Measurements from ENCODE around the gene RINT1. TPM values are rescaled to one million over a fixed set of nuclear protein-coding genes. Genes with fewer than 3 reads are reported as not detected.

Gene RINT1
- 10 to 100 TPM; 21.3 to 26.5 (median 22.4) TPM for total RNA-seq (2021; fragmentation: NEBNext Ultra II Directional; extraction: Animal tissue kit (Norgen Biotek cat#: 25700))
- long read RNA-seq, transcript RINT1-201 (15 exons, 2,976 nt): major isoform, 27 of 45 reads
- long read RNA-seq, partial matches to known transcripts: 6 of 45 reads
- long read RNA-seq, other reads (novel, unspliced or antisense): 12 of 45 reads

DNA sequence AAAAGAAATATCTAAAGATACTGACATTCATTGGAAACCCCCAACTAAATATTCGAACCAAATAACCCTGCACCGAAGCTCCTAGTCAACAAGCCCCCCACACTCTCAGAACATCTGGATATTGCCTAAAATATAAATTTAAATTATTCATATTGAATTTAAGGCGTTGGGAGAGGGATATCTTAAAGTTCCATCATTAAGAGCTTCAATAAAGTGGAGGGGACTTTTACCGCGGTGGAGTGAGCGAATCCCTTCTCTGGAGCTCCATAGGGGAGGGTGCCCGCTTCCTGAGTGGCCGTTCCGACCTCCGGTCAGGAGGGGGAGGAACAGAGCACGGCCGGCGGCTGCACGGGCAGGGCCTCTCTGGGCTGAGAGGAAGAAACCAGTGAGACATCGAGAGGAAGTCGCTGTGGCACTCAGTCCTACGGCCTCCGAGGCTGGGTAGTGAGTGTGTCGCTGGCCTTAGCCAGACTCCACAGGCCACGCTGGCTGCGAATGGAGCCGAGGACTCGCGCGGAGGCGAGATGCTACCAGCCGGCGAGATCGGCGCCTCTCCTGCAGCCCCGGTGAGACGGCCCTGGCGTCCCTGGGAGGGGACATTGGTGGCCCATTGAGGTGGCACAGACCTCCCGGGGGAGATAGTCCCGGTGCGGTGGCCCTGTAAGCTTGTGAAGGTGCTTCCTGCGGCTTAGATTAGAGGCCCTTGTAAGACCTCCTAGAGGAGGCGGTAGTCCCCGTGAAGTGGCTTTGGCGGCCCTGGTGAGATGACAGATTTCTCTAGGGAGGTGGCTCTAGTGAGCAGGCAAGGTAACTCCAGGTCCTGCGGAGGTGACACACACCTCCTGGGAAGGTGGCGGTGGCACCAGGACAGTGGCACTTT lies at the start of gene RINT1:
RINT1 (plus strand) TSS at position 410 of the 880 bp plus-strand sequence; CDS start at position 525, 115 bp downstream.
- Mint-ChIP-seq H3K9me3 (no peaks in the 10 kb centered on the region), H3K4me1 (ENCODE audit: low read depth) (peaks cover 19% of the 10 kb centered on the region), H3K27me3 (ENCODE audit: insufficient read depth) (no peaks in the 10 kb centered on the region; the same call in 1 of the 2 replicates), H3K4me3 (peak within 1 kb of the TSS; percentile 98), H3K27ac (peak within 1 kb of the TSS; percentile 74), H3K36me3 (ENCODE audit: low read depth) (peaks cover 16% of the 10 kb centered on the region)
- peak; percentile 88 for DNase-seq
- TF ChIP-seq, protein P1, sequence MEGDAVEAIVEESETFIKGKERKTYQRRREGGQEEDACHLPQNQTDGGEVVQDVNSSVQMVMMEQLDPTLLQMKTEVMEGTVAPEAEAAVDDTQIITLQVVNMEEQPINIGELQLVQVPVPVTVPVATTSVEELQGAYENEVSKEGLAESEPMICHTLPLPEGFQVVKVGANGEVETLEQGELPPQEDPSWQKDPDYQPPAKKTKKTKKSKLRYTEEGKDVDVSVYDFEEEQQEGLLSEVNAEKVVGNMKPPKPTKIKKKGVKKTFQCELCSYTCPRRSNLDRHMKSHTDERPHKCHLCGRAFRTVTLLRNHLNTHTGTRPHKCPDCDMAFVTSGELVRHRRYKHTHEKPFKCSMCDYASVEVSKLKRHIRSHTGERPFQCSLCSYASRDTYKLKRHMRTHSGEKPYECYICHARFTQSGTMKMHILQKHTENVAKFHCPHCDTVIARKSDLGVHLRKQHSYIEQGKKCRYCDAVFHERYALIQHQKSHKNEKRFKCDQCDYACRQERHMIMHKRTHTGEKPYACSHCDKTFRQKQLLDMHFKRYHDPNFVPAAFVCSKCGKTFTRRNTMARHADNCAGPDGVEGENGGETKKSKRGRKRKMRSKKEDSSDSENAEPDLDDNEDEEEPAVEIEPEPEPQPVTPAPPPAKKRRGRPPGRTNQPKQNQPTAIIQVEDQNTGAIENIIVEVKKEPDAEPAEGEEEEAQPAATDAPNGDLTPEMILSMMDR (IDR thresholded peaks at IDR 0.05): peak; percentile 73

DNA sequence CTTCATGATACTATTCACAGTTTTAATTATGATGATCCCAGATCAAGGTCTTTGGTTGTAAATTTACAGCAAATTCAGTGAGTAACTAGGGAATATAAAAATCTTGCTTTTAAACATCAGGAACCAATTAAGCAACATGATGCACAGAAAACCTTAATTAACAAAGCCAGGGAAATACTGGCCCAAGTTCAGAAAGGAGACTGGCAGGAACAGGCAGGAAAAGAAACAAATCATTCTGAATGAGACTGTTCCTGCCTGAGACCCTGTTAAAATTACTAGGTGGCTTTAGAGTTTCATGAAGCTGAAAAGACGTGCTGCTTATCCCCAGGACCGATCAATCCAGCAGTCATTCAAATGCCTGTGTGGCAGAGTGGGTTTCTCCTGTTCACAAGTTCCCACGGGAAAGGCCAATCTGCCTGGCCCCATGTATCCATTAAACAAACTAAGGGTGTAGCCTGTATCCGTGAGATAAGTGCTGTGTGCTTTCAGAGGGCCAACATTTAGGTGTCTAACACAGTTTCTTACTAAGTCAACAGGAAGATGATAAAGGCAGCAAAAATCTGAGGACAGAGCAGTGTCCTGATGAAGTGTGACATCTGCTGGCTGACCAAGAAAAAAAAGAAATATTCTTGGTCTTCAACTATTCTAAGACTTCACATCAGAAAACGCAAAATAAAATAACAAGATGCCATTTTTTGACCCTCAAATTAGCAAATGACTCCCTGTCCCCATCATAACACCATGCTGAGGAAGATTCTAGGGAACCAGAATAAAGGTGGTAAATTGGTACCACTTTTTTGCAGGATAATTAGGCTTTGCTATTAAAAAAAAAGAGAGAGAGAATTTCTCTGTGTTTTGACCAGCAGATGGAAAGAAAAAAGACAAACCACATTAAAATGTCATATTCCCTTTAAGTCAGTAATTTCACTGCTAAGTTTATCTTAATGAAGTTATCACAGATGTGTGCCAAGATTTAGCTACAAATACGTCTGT lies 44.1 kb upstream of the RINT1 start:
- TF ChIP-seq, protein P1 (IDR thresholded peaks at IDR 0.05): peak; percentile 80
- no peaks in the 10 kb centered on the region for H3K9me3 Mint-ChIP-seq
- H3K27ac Mint-ChIP-seq: peak overlapping the region; percentile 99
- peaks cover 40% of the 10 kb centered on the region for H3K4me1 Mint-ChIP-seq (ENCODE audit: low read depth)
- H3K27me3 Mint-ChIP-seq (ENCODE audit: insufficient read depth): no peaks in the 10 kb centered on the region
- peak; percentile 83 for DNase-seq
- peaks cover 13% of the 10 kb centered on the region; the same call in 1 of the 2 replicates for H3K36me3 Mint-ChIP-seq (ENCODE audit: low read depth)
- H3K4me3 Mint-ChIP-seq: peak overlapping the region; percentile 80

- Mint-ChIP-seq H3K4me1 (ENCODE audit: low read depth) (peaks cover 53% of the 10 kb centered on the region), H3K4me3 (no peak overlapping the region), H3K9me3 (no peaks in the 10 kb centered on the region), H3K27me3 (ENCODE audit: insufficient read depth) (no peaks in the 10 kb centered on the region), H3K27ac (peak overlapping the region; percentile 49), H3K36me3 (ENCODE audit: low read depth) (peaks cover 13% of the 10 kb centered on the region; the same call in 1 of the 2 replicates)
- no peak for DNase-seq
- TF ChIP-seq, protein P1 (IDR thresholded peaks at IDR 0.05): no peak
These were observed 42.6 kb upstream of the RINT1 start for GRCh38 chr7:105489409-105489808.

DNA sequence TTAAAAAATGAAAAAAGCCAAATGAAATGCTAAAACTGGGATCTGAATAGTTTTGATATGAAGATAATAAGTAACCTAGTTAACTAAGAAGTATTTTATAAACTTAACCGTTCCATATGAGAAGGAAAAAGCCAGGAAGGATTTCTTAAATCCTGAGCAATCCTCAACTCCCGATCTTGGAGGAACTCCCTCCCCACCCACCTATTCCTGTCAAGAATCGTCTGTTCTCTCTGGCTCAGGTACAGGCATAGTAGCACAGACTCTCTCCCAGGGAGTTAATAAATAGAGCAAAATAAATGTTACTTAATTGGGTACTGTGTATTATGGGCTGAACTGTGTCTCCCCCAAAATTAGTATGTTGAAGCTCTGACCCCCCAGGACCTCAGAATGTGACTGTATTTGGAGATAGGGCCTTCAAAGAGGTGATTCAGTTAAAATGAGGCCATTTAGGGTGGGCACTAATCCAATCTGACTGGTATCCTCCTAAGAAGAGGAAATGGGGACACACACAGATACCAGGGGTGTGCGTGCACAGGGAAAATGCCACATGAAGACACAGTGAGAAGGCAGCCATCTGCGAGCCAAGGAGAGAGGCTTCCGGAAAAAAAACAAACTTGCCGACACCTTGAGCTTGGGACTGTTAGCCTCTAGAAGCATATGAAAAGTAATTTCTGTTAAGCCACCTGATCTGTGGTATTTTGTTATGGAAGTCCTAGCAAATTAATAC lies 38.6 kb upstream of the RINT1 start:
- Mint-ChIP-seq H3K27me3 (ENCODE audit: insufficient read depth) (no peaks in the 10 kb centered on the region; the same call in 1 of the 2 replicates), H3K9me3 (no peaks in the 10 kb centered on the region), H3K4me1 (ENCODE audit: low read depth) (peaks cover 68% of the 10 kb centered on the region), H3K4me3 (peak overlapping the region; percentile 83), H3K36me3 (ENCODE audit: low read depth) (no peaks in the 10 kb centered on the region), H3K27ac (peak overlapping the region; percentile 83)
- DNase-seq: no peak
- TF ChIP-seq, protein P1 (IDR thresholded peaks at IDR 0.05): no peak

All from HFFc6 (cell line).